ENCODE results near the gene PARVB. TPM values are rescaled to one million over a fixed set of nuclear protein-coding genes. Genes with fewer than 3 reads are reported as not detected.

The PARVB gene
- total and polyA plus RNA-seq, 2 donors (not counting 1 experiment from before 2014, with no cell fraction given) = 12.1 to 47.3 TPM

DNA sequence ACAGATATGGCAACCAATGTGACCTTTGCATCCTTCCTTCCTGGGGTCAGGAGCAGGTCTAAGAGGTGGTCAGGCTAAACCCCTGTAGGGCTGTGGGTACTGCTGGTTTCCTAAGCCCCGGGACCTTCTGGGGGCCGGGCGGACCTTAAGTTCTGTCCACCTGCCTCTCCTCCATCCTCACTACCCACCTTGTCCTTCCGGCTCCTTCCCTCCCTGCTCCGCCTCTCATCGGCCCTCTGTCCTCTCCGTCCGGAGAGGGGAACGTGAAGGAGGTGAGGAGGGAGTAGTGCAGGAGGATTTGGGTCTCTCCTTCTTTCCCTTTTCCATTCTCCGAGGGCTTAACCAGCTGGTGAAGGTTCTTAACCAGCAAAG, 28.3 kb upstream of the PARVB start:
- H3K79me2 ChIP-seq (ENCODE audit: control insufficient read depth, insufficient read depth, low read length) = no peaks in the 10 kb centered on the region
- H3K36me3 ChIP-seq (ENCODE audit: control insufficient read depth, insufficient read depth, low read length) = peaks cover 17% of the 10 kb centered on the region
- H4K20me1 ChIP-seq (ENCODE audit: control insufficient read depth, extremely low read depth, insufficient read depth, low read length) = no peaks in the 10 kb centered on the region
- peaks cover 3% of the 10 kb centered on the region for H3K4me1 ChIP-seq (ENCODE audit: control insufficient read depth, extremely low read depth, insufficient read depth, low read length)
- H3K9ac ChIP-seq (ENCODE audit: insufficient read depth, low read length) = no peak overlapping the region
- no peak overlapping the region for H3K27ac ChIP-seq (ENCODE audit: insufficient read depth, low read length)
- H3K27me3 ChIP-seq (ENCODE audit: control insufficient read depth, insufficient read depth, low read length) = no peaks in the 10 kb centered on the region
- no peak overlapping the region for H2AFZ ChIP-seq (ENCODE audit: low read length)
- TF ChIP-seq CTCF (conservative IDR thresholded peaks at IDR 0.05 in 1 of 2, IDR thresholded peaks at IDR 0.05 in 1 of 2; ENCODE audit: low read depth in 1 of 2, low read length in 2 of 2) (no peak), EZH2 (IDR thresholded peaks at IDR 0.05; ENCODE audit: low read length, missing control alignments) (no peak)
- H3K4me2 ChIP-seq (ENCODE audit: extremely low read depth, insufficient read depth, low read length) = no peak overlapping the region
- no peaks in the 10 kb centered on the region for H3K9me3 ChIP-seq (ENCODE audit: control insufficient read depth, insufficient read depth, low read depth, low read length)
- H3K4me3 ChIP-seq (replicated peaks in 1 of 4; ENCODE audit: control extremely low read depth in 1 of 4, insufficient read depth in 1 of 4, low read depth in 3 of 4, low read length in 4 of 4) = no peak overlapping the region
- no peak for DNase-seq (ENCODE audit: low read depth in 2 of 2)

DNA sequence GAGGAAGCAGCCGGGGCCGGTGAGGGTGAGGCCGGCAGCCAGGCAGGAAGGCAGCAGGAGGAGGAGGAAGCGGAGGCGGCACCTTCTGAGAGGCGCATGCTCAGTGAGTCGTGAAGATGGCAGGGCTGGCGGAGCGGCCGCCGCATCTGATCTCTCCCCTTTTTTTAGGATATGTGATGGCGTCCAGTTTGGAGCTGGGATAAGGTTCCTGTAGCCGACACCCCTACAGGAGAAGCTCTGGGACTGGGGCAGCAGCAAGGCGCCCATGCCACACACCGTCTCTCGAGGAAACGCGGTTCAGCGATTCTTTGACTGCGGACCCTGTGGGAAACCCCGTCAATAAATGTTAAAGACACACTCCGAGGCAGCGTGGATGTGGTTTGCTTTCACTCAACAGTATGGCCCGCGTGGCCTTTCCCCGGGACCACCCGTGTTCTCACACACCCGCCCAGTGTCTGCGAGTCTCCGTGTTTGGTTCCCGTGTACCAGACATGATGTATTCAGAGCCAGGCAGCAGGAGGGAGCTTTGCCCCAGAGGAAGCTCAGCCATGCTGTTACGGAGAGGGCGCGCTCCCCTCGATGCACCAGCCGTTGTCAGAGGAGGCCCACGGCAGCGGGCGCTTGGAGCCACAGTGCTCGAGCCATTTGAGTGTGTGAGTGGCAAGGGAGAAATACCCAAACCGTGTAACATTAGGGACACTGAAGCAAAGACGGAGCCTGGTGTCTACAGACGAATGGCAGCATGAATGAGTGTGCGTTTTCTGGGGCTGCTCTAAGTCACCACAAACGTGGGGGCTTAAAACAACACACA, 27.7 kb upstream of the PARVB start:
- Histone ChIP-seq H3K79me2 (ENCODE audit: control insufficient read depth, insufficient read depth, low read length) (no peaks in the 10 kb centered on the region), H3K9me3 (ENCODE audit: control insufficient read depth, insufficient read depth, low read depth, low read length) (no peaks in the 10 kb centered on the region), H3K27me3 (ENCODE audit: control insufficient read depth, insufficient read depth, low read length) (no peaks in the 10 kb centered on the region), H3K4me3 (replicated peaks in 1 of 4; ENCODE audit: control extremely low read depth in 1 of 4, insufficient read depth in 1 of 4, low read depth in 3 of 4, low read length in 4 of 4) (no peak overlapping the region), H3K9ac (ENCODE audit: insufficient read depth, low read length) (no peak overlapping the region), H2AFZ (ENCODE audit: low read length) (no peak overlapping the region), H3K4me2 (ENCODE audit: extremely low read depth, insufficient read depth, low read length) (no peak overlapping the region), H3K36me3 (ENCODE audit: control insufficient read depth, insufficient read depth, low read length) (peaks cover 17% of the 10 kb centered on the region), H4K20me1 (ENCODE audit: control insufficient read depth, extremely low read depth, insufficient read depth, low read length) (no peaks in the 10 kb centered on the region), H3K4me1 (ENCODE audit: control insufficient read depth, extremely low read depth, insufficient read depth, low read length) (peaks cover 3% of the 10 kb centered on the region), H3K27ac (ENCODE audit: insufficient read depth, low read length) (no peak overlapping the region)
- no peak for DNase-seq (ENCODE audit: low read depth in 2 of 2)
- TF ChIP-seq EZH2 (IDR thresholded peaks at IDR 0.05; ENCODE audit: low read length, missing control alignments) (no peak), CTCF (conservative IDR thresholded peaks at IDR 0.05 in 1 of 2, IDR thresholded peaks at IDR 0.05 in 1 of 2; ENCODE audit: low read depth in 1 of 2, low read length in 2 of 2) (no peak)

DNA sequence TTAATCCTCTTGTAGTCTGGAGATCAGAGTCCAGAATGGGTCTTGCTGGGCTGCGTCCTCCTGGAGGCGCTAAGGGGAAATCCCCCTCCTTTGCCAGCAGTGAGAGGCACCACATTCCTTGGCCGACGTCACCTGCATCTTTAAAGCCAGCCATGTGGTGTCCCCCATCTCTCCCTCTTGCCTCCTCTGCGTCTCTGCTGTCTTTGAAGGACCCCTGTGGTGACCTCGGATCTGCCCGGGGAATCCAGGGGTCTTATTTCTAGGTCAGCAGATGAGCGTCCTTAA, 27.2 kb upstream of the PARVB start:
- no peaks in the 10 kb centered on the region for H3K27me3 ChIP-seq (ENCODE audit: control insufficient read depth, insufficient read depth, low read length)
- no peak for DNase-seq (ENCODE audit: low read depth in 2 of 2)
- no peaks in the 10 kb centered on the region for H3K9me3 ChIP-seq (ENCODE audit: control insufficient read depth, insufficient read depth, low read depth, low read length)
- no peak overlapping the region for H3K27ac ChIP-seq (ENCODE audit: insufficient read depth, low read length)
- H3K9ac ChIP-seq (ENCODE audit: insufficient read depth, low read length) = no peak overlapping the region
- no peak overlapping the region for H2AFZ ChIP-seq (ENCODE audit: low read length)
- H3K36me3 ChIP-seq (ENCODE audit: control insufficient read depth, insufficient read depth, low read length) = peaks cover 14% of the 10 kb centered on the region
- TF ChIP-seq EZH2 (IDR thresholded peaks at IDR 0.05; ENCODE audit: low read length, missing control alignments) (no peak), CTCF (conservative IDR thresholded peaks at IDR 0.05 in 1 of 2, IDR thresholded peaks at IDR 0.05 in 1 of 2; ENCODE audit: low read depth in 1 of 2, low read length in 2 of 2) (no peak)
- H3K79me2 ChIP-seq (ENCODE audit: control insufficient read depth, insufficient read depth, low read length) = no peaks in the 10 kb centered on the region
- no peak overlapping the region for H3K4me3 ChIP-seq (replicated peaks in 1 of 4; ENCODE audit: control extremely low read depth in 1 of 4, insufficient read depth in 1 of 4, low read depth in 3 of 4, low read length in 4 of 4)
- H3K4me2 ChIP-seq (ENCODE audit: extremely low read depth, insufficient read depth, low read length) = no peak overlapping the region
- H4K20me1 ChIP-seq (ENCODE audit: control insufficient read depth, extremely low read depth, insufficient read depth, low read length) = no peaks in the 10 kb centered on the region
- peaks cover 3% of the 10 kb centered on the region for H3K4me1 ChIP-seq (ENCODE audit: control insufficient read depth, extremely low read depth, insufficient read depth, low read length)
